SK-N-SH (cell line): ENCODE data around the gene TRMO.
"Not testable (repeated sequence)": the region's sequence is repeated elsewhere in the genome, so short reads cannot be mapped to it uniquely, and the experiment has no call there.

ENCODE experiments used
- CHD2 ChIP-seq: fragments of 150-350 bp; IDR thresholded peaks from 2 replicates; pipeline ENCODE4 v1.6.1; 2018; ENCODE audit warnings: low read length; ENCODE audit not compliant: partially characterized antibody
- EP300 ChIP-seq, 2 experiments: IDR thresholded peaks; 2 replicates each; pipeline versions ENCODE4 v1.4.0 to v1.6.1; 2012; ENCODE audit warnings: borderline replicate concordance in 1 of 2, low read depth in 1 of 2, low read length in 1 of 2
- FOXJ3 ChIP-seq: sonication (generic); formaldehyde crosslinking; IDR thresholded peaks from 2 replicates; pipeline ENCODE4 v1.5.1; 2020; ENCODE audit warnings: mild to moderate bottlenecking, missing genetic modification reagents
- FOXM1 ChIP-seq: IDR thresholded peaks from 2 replicates; pipeline ENCODE4 v1.4.0; 2012; ENCODE audit warnings: low read depth, mild to moderate bottlenecking
- GABPA ChIP-seq: IDR thresholded peaks from 2 replicates; pipeline ENCODE4 v1.4.0; 2012; ENCODE audit warnings: low read depth, mild to moderate bottlenecking
- JUND ChIP-seq: IDR thresholded peaks from 2 replicates; pipeline ENCODE4 v1.4.0; 2012
- MXI1 ChIP-seq: IDR thresholded peaks from 2 replicates; pipeline ENCODE4 v1.6.1; 2012; ENCODE audit warnings: mild to moderate bottlenecking, low read depth, low read length, improper control_type of control experiment
- RAD21 ChIP-seq: IDR thresholded peaks from 2 replicates; pipeline ENCODE4 v1.6.1; 2012; ENCODE audit warnings: mild to moderate bottlenecking, low read length
- RCOR1 ChIP-seq: fragments of 150-350 bp; IDR thresholded peaks from 2 replicates; pipeline ENCODE4 v1.6.1; 2017; ENCODE audit warnings: antibody characterized with exemption, low read length
- TCF12 ChIP-seq: IDR thresholded peaks from 2 replicates; pipeline ENCODE4 v1.4.0; 2012
- USF2 ChIP-seq: fragments of 150-350 bp; IDR thresholded peaks from 2 replicates; pipeline ENCODE4 v1.6.1; 2017; ENCODE audit warnings: antibody characterized with exemption, low read length, low read depth, borderline replicate concordance
- TF ChIP-seq, protein P1 (sequence below): IDR thresholded peaks from 2 replicates; pipeline ENCODE4 v1.6.1; 2012; ENCODE audit warnings: mild to moderate bottlenecking, low read depth, low read length, moderate library complexity
- TF ChIP-seq, protein P2 (sequence below): fragments of 200-600 bp; sonication (generic); IDR thresholded peaks from 2 replicates; pipeline ENCODE4 v1.6.1; 2017; ENCODE audit warnings: antibody characterized with exemption, mild to moderate bottlenecking, moderate library complexity

DNA sequence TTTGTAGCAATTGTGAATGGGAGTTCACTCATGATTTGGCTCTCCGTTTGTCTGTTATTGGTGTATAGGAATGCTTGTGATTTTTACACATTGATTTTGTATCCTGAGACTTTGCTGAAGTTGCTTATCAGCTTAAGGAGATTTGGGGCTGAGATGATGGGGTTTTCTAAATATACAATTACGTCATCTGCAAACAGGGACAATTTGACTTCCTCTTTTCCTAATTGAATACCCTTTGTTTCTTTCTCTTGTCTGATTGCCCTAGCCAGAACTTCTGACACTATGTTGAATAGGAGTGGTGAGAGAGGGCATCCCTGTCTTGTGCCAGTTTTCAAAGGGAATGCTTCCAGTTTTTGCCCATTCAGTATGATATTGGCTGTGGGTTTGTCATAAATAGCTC is 24.8 kb upstream of the TRMO start:
- not testable (repeated sequence) for TF ChIP-seq GABPA; FOXM1; EP300 (IDR thresholded peaks at IDR 0.05; ENCODE audit: borderline replicate concordance in 1 of 2, low read depth in 1 of 2, low read length in 1 of 2); TCF12; USF2; FOXJ3 (CRISPR knock-in tag); CHD2; RCOR1; RAD21; JUND; MXI1
- TF ChIP-seq, protein P1, sequence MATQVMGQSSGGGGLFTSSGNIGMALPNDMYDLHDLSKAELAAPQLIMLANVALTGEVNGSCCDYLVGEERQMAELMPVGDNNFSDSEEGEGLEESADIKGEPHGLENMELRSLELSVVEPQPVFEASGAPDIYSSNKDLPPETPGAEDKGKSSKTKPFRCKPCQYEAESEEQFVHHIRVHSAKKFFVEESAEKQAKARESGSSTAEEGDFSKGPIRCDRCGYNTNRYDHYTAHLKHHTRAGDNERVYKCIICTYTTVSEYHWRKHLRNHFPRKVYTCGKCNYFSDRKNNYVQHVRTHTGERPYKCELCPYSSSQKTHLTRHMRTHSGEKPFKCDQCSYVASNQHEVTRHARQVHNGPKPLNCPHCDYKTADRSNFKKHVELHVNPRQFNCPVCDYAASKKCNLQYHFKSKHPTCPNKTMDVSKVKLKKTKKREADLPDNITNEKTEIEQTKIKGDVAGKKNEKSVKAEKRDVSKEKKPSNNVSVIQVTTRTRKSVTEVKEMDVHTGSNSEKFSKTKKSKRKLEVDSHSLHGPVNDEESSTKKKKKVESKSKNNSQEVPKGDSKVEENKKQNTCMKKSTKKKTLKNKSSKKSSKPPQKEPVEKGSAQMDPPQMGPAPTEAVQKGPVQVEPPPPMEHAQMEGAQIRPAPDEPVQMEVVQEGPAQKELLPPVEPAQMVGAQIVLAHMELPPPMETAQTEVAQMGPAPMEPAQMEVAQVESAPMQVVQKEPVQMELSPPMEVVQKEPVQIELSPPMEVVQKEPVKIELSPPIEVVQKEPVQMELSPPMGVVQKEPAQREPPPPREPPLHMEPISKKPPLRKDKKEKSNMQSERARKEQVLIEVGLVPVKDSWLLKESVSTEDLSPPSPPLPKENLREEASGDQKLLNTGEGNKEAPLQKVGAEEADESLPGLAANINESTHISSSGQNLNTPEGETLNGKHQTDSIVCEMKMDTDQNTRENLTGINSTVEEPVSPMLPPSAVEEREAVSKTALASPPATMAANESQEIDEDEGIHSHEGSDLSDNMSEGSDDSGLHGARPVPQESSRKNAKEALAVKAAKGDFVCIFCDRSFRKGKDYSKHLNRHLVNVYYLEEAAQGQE = not testable (repeated sequence)
- TF ChIP-seq, protein P2, sequence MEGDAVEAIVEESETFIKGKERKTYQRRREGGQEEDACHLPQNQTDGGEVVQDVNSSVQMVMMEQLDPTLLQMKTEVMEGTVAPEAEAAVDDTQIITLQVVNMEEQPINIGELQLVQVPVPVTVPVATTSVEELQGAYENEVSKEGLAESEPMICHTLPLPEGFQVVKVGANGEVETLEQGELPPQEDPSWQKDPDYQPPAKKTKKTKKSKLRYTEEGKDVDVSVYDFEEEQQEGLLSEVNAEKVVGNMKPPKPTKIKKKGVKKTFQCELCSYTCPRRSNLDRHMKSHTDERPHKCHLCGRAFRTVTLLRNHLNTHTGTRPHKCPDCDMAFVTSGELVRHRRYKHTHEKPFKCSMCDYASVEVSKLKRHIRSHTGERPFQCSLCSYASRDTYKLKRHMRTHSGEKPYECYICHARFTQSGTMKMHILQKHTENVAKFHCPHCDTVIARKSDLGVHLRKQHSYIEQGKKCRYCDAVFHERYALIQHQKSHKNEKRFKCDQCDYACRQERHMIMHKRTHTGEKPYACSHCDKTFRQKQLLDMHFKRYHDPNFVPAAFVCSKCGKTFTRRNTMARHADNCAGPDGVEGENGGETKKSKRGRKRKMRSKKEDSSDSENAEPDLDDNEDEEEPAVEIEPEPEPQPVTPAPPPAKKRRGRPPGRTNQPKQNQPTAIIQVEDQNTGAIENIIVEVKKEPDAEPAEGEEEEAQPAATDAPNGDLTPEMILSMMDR = not testable (repeated sequence)
